Stimulated activated memory B cell treated with anti-CD40 and anti-IgM and Interleukin-4, amounts not matched to agents 10 μg/mL and 1 μg/mL and 100 μg/mL, for 72 hours (primary cell): Measurements from ENCODE around the gene GALNT14.
A peak's percentile ranks its signal among the peaks of the same experiment; 100 is the strongest.

Experiments
- ATAC-seq: fragments of 150-1000 bp; cut with Tn5 transposase; 2 replicates; pipeline ENCODE4 v1.10.0; 2021
- H3K27ac Mint-ChIP-seq: one replicate; pipeline ENCODE4 v1.8.0; 2022; ENCODE audit warnings: mild to moderate bottlenecking, mixed read lengths
- H3K27me3 Mint-ChIP-seq: one replicate; pipeline ENCODE4 v1.8.0; 2022; ENCODE audit warnings: mixed read lengths
- H3K36me3 Mint-ChIP-seq: one replicate; pipeline ENCODE4 v1.8.0; 2022; ENCODE audit warnings: mixed read lengths
- H3K4me1 Mint-ChIP-seq: one replicate; pipeline ENCODE4 v1.8.0; 2022; ENCODE audit warnings: mixed read lengths
- H3K4me3 Mint-ChIP-seq: one replicate; pipeline ENCODE4 v1.8.0; 2022; ENCODE audit warnings: mild to moderate bottlenecking, moderate library complexity, mixed read lengths
- H3K9me3 Mint-ChIP-seq: one replicate; pipeline ENCODE4 v1.8.0; 2022; ENCODE audit warnings: mixed read lengths

GALNT14 gene

GRCh38 chr2:30888852-30889409, 249.3 kb downstream of the GALNT14 start:
- Mint-ChIP-seq H3K4me1 (no peaks in the 10 kb centered on the region), H3K27ac (no peak overlapping the region), H3K36me3 (no peaks in the 10 kb centered on the region), H3K27me3 (peaks cover 9% of the 10 kb centered on the region), H3K9me3 (peaks cover 5% of the 10 kb centered on the region), H3K4me3 (no peak overlapping the region)
- no peak for ATAC-seq

- Mint-ChIP-seq H3K36me3 (no peaks in the 10 kb centered on the region), H3K27ac (no peak overlapping the region), H3K9me3 (no peaks in the 10 kb centered on the region), H3K27me3 (peaks cover 14% of the 10 kb centered on the region), H3K4me3 (no peak overlapping the region), H3K4me1 (no peaks in the 10 kb centered on the region)
- ATAC-seq: no peak
Measured at GRCh38 chr2:30886080-30886479, 252.2 kb downstream of the GALNT14 start.

DNA sequence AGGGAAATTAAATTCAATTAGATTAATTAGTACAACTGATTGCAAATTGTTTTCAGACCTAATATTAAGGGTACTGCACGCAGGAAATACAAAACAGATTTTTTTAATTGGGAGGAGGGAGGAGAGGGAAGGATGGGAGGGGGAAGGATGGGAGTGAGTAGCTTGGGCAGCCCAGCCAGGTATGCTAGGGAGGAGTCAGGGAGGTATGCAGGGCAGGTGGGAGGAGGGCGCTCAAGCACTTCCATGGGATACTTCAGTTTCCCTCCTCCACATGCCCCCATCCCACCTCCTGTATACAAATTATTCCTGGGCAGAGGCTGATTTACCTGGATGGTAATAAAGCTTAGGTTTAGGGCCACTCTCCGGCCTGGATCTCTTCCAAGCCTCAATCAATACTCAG, 254.4 kb downstream of the GALNT14 start:
- Mint-ChIP-seq H3K27me3 (peaks cover 23% of the 10 kb centered on the region), H3K9me3 (no peaks in the 10 kb centered on the region), H3K27ac (no peak overlapping the region), H3K4me1 (no peaks in the 10 kb centered on the region), H3K4me3 (no peak overlapping the region), H3K36me3 (no peaks in the 10 kb centered on the region)
- no peak for ATAC-seq

- Mint-ChIP-seq H3K27ac (no peak overlapping the region), H3K27me3 (peaks cover 30% of the 10 kb centered on the region), H3K36me3 (no peaks in the 10 kb centered on the region), H3K4me1 (no peaks in the 10 kb centered on the region), H3K9me3 (no peaks in the 10 kb centered on the region), H3K4me3 (no peak overlapping the region)
- ATAC-seq: no peak
Measured at GRCh38 chr2:30883184-30883583, 255.1 kb downstream of the GALNT14 start.

DNA sequence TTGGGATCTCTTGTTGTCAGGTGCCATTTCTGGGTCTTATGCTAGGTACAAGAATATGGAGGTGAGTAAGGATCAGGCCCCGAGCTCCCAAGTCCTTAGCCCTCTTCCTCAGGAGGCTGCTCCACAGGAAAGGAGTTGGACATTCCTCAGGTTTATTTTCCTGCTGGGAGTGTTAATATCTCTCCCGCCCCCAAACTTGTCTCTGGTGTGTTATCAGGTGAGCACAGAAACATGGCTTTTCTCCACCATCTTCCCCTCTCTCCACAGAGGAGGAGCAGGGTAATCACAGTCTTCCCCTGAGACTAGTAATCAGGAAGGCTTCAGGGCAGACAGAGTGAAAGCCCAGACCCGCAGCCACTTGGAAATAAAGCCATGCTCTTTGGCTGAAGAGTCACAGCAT, 257.7 kb downstream of the GALNT14 start:
- Mint-ChIP-seq H3K27ac (no peak overlapping the region), H3K27me3 (peaks cover 42% of the 10 kb centered on the region), H3K36me3 (no peaks in the 10 kb centered on the region), H3K9me3 (no peaks in the 10 kb centered on the region), H3K4me3 (no peak overlapping the region), H3K4me1 (no peaks in the 10 kb centered on the region)
- ATAC-seq: no peak

DNA sequence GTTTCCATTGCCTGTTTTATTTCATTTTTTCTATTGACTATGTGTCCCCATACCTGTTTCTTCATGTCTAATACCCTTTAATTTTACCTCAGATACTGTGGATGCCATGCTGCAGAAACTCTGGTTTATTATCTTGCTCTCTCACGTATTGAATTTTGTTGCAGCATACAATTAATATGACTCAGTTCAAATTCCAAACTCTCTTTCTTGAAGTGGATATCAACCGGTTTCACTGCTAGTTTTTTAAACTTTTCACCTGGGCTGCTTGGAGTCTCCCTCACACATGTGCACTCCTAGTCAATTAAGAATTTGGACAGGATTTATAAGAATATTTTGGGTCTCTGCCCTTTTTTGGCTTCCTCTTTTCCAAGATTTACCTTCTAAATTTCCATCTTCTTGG, 260.4 kb downstream of the GALNT14 start:
- H3K27me3 Mint-ChIP-seq: peaks cover 53% of the 10 kb centered on the region
- peaks cover 9% of the 10 kb centered on the region for H3K9me3 Mint-ChIP-seq
- no peak for ATAC-seq
- no peak overlapping the region for H3K4me3 Mint-ChIP-seq
- H3K27ac Mint-ChIP-seq: no peak overlapping the region
- H3K36me3 Mint-ChIP-seq: peaks cover 5% of the 10 kb centered on the region
- H3K4me1 Mint-ChIP-seq: no peaks in the 10 kb centered on the region

GRCh38 chr2:30872797-30873196, 265.4 kb downstream of the GALNT14 start:
- Mint-ChIP-seq H3K4me3 (no peak overlapping the region), H3K9me3 (peaks cover 9% of the 10 kb centered on the region), H3K36me3 (peaks cover 5% of the 10 kb centered on the region), H3K27ac (no peak overlapping the region), H3K27me3 (peaks cover 20% of the 10 kb centered on the region), H3K4me1 (peaks cover under 1% of the 10 kb centered on the region)
- no peak for ATAC-seq

DNA sequence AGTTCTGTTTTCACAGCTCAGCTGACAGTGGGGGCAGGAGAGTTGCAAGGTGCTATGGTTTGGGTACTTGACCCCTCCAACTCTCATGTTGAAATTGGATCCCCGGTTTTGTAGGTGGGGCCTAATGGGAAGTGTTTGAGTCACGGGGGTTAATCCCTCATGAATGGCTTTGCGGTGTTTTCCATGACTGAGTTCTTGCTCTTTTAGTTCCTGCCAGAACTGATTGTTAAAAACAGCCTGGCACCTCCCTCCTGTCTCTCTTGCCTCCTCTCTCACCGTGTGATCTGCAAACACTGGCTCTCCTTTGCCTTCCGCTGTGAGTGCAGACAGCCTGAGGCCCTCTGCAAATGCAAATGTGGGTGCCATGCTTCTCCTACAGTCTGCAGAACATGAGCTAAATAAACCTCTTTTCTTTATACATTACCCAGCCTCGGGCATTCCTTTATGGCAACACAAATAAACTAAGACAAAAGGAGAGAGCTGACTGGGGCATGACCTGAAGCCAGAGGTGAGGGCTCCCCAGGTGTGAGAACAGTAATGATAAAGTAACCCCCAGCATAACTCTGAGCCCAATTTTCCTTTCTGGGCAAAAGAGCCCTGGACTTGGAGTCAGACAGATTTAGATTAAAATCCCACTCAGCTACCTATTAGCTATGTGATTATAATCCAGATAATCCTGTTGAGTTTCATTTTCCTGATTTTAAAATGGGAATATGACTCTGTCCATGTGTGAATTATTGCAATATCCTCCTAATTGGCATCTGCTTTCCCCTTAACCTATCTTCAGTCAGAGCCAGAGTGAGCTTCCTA, 266.1 kb downstream of the GALNT14 start:
- peaks cover 9% of the 10 kb centered on the region for H3K9me3 Mint-ChIP-seq
- H3K27me3 Mint-ChIP-seq: peaks cover 15% of the 10 kb centered on the region
- peaks cover 7% of the 10 kb centered on the region for H3K4me1 Mint-ChIP-seq
- H3K4me3 Mint-ChIP-seq: no peak overlapping the region
- peaks cover 5% of the 10 kb centered on the region for H3K36me3 Mint-ChIP-seq
- no peak for ATAC-seq
- H3K27ac Mint-ChIP-seq: no peak overlapping the region

DNA sequence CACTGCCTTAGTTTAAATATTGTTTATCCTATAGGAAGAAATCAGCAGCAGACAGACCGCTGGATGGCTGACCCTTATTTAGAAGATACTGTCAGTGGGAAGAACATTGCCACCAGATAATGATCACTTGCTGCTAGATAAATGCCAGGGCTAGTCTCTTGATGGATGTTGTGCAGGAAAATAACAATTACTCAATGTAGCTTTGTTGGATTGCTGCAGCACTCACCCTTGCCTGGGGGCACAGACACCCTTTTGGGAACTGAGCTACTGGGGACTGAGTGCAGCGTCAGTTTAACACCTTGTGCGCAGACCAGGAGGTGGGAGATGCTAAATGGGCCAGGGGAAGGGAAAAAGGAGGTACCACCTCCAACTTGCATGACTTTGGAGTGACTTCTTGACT, 266.8 kb downstream of the GALNT14 start:
- Mint-ChIP-seq H3K27me3 (peaks cover 15% of the 10 kb centered on the region), H3K4me3 (no peak overlapping the region), H3K36me3 (peaks cover 5% of the 10 kb centered on the region), H3K9me3 (peaks cover 9% of the 10 kb centered on the region), H3K4me1 (peaks cover 14% of the 10 kb centered on the region), H3K27ac (no peak overlapping the region)
- ATAC-seq: no peak

DNA sequence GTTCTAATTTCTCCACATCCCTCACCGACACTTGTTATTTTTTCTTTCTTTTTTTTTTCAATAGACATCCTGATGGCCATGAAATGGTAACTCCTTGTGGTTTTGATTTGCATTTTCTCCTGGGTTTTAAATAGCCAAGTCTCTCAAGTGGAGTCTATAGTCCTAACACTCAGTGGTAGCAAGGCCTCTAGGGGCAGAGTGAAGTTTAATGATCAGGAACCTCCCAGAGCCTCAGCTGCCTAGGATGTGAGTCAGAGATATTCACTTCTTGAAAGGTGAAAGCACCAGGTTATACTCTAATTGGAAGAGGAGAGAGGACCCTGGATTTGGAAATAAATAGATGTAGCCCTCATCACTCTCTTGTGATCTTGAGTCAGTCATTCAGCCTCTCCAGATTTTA, 268.3 kb downstream of the GALNT14 start:
- Mint-ChIP-seq H3K4me3 (no peak overlapping the region), H3K9me3 (peaks cover 4% of the 10 kb centered on the region), H3K36me3 (peaks cover under 1% of the 10 kb centered on the region), H3K27me3 (peaks cover 17% of the 10 kb centered on the region), H3K27ac (no peak overlapping the region), H3K4me1 (peaks cover 24% of the 10 kb centered on the region)
- no peak for ATAC-seq

- H3K4me3 Mint-ChIP-seq: no peak overlapping the region
- peak; percentile 69 for ATAC-seq
- no peak overlapping the region for H3K27ac Mint-ChIP-seq
- no peaks in the 10 kb centered on the region for H3K36me3 Mint-ChIP-seq
- no peaks in the 10 kb centered on the region for H3K9me3 Mint-ChIP-seq
- peaks cover 24% of the 10 kb centered on the region for H3K4me1 Mint-ChIP-seq
- peaks cover 10% of the 10 kb centered on the region for H3K27me3 Mint-ChIP-seq
Measured at GRCh38 chr2:30867385-30867784, 270.9 kb downstream of the GALNT14 start.

GRCh38 chr2:30866974-30867373, 271.3 kb downstream of the GALNT14 start:
- Mint-ChIP-seq H3K36me3 (no peaks in the 10 kb centered on the region), H3K4me1 (peaks cover 24% of the 10 kb centered on the region), H3K27me3 (peaks cover 10% of the 10 kb centered on the region), H3K27ac (no peak overlapping the region), H3K9me3 (no peaks in the 10 kb centered on the region), H3K4me3 (no peak overlapping the region)
- ATAC-seq: peak; percentile 70

- peak; percentile 53 for ATAC-seq
- H3K36me3 Mint-ChIP-seq: no peaks in the 10 kb centered on the region
- H3K27me3 Mint-ChIP-seq: peaks cover 10% of the 10 kb centered on the region
- H3K4me3 Mint-ChIP-seq: no peak overlapping the region
- no peak overlapping the region for H3K27ac Mint-ChIP-seq
- peaks cover 24% of the 10 kb centered on the region for H3K4me1 Mint-ChIP-seq
- H3K9me3 Mint-ChIP-seq: no peaks in the 10 kb centered on the region
Measured at GRCh38 chr2:30865892-30866681, 272.2 kb downstream of the GALNT14 start.

GRCh38 chr2:30865243-30865642, 273.0 kb downstream of the GALNT14 start:
- Mint-ChIP-seq H3K9me3 (no peaks in the 10 kb centered on the region), H3K4me3 (no peak overlapping the region), H3K4me1 (peaks cover 24% of the 10 kb centered on the region), H3K27me3 (peaks cover 10% of the 10 kb centered on the region), H3K36me3 (no peaks in the 10 kb centered on the region), H3K27ac (no peak overlapping the region)
- no peak for ATAC-seq

GRCh38 chr2:30862054-30862651, 276.1 kb downstream of the GALNT14 start:
- Mint-ChIP-seq H3K36me3 (no peaks in the 10 kb centered on the region), H3K27ac (no peak overlapping the region), H3K4me1 (peaks cover 17% of the 10 kb centered on the region), H3K9me3 (no peaks in the 10 kb centered on the region), H3K27me3 (peaks cover 10% of the 10 kb centered on the region), H3K4me3 (no peak overlapping the region)
- ATAC-seq: peak; percentile 58
